ENCODE measurements around the gene CYTH3.
A peak's percentile ranks its signal among the peaks of the same experiment; 100 is the strongest.

The CYTH3 gene

DNA sequence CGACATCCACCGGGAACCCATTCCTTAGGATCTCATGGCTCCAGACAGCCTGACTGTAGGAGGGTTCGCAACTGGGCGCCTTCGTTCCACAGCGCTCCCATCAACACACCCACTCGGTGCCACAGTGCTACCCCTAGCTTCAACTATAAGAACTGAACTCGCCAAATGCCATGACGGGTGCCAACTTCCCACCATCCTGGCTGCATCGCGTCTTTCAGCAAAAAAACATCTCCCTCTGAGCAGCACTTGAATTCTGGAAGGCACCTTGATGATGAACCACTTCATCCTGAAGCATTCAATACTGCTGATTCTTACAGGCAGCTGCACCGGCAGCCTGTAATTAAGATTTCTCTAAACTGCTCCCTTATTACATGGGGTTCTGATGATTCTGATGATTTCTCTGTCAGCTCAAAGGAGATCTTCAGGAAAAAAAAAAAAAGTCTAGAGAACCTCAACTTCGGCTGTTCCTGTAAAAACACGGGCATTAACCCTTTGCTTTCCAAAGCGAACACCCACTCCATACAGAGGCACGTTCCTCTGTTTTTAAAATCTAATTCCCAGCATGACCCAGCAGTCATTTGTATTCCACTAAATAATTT lies 1.3 kb downstream of the CYTH3 start:
- TF ChIP-seq, protein P1, sequence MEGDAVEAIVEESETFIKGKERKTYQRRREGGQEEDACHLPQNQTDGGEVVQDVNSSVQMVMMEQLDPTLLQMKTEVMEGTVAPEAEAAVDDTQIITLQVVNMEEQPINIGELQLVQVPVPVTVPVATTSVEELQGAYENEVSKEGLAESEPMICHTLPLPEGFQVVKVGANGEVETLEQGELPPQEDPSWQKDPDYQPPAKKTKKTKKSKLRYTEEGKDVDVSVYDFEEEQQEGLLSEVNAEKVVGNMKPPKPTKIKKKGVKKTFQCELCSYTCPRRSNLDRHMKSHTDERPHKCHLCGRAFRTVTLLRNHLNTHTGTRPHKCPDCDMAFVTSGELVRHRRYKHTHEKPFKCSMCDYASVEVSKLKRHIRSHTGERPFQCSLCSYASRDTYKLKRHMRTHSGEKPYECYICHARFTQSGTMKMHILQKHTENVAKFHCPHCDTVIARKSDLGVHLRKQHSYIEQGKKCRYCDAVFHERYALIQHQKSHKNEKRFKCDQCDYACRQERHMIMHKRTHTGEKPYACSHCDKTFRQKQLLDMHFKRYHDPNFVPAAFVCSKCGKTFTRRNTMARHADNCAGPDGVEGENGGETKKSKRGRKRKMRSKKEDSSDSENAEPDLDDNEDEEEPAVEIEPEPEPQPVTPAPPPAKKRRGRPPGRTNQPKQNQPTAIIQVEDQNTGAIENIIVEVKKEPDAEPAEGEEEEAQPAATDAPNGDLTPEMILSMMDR (IDR thresholded peaks at IDR 0.05; ENCODE audit: insufficient read depth, low read length, missing control alignments), result peak; percentile 48
- H3K4me3 ChIP-seq (ENCODE audit: low read depth, low read length), result peak overlapping the region; percentile 97
- ChIA-PET CTCF (interaction anchor here (0.6 to 4.2 kb wide), 11 partner anchors 8 to 113 kb away, joined by 3 to 31 read pairs (median 4); no protein-coding TSS in a partner anchor), POLR2A (no interaction called here)
- no peak for DNase-seq (ENCODE audit: low read depth, low spot score)

DNA sequence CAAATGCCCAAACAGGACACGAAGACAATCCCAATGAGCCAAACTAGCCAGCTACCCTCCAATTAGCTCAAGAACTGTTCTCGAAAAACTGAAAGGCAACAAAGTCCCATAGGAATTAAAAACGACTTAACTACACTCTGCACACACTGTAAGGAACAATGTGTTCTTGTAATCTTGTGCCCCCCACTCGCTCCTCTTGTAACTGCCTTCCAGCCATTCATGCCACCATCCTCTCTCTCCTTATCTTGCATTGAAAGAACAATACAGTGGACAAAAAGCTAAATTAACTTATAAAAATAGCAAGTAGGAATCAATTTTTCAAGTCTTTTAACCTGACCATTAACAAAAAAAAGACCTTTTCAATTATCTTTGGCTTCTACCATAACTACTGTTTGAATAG lies 2.9 kb downstream of the CYTH3 start:
- ChIA-PET POLR2A (interaction anchor here (0.6 kb wide), 1 partner anchor 8 kb away, joined by 3 read pairs; no protein-coding TSS in a partner anchor), CTCF (interaction anchor here (0.6 to 4.2 kb wide), 10 partner anchors 8 to 110 kb away, joined by 3 to 31 read pairs (median 4); no protein-coding TSS in a partner anchor)
- no peak overlapping the region for H3K4me3 ChIP-seq (ENCODE audit: low read depth, low read length)
- DNase-seq (ENCODE audit: low read depth, low spot score), result no peak
- TF ChIP-seq, protein P1 (IDR thresholded peaks at IDR 0.05; ENCODE audit: insufficient read depth, low read length, missing control alignments), result no peak

DNA sequence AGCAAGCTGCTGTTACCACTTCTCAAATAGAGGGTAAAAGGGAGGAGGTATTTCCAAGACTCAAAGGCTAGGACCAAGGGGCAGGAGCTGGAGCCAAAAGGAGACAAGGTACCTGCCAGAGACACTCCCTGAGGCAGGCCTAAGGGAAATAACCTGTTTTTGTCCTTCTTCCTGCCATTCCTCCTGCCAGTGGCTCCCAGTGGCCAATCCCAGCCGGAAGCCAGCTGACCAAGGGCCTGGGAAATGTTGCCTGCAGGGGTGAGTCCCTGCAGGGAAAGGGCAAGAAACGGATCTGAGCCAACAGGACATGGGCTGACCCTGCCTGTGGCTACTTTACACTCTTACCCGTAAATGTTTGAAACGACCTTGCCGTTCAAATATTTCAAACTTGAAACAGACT lies 3.5 kb downstream of the CYTH3 start:
- no peak overlapping the region for H3K4me3 ChIP-seq (ENCODE audit: low read depth, low read length)
- TF ChIP-seq, protein P1 (IDR thresholded peaks at IDR 0.05; ENCODE audit: insufficient read depth, low read length, missing control alignments), result no peak
- ChIA-PET CTCF (interaction anchor here (0.9 to 4.2 kb wide), 7 partner anchors 8 to 109 kb away, joined by 3 to 31 read pairs (median 5); no protein-coding TSS in a partner anchor), POLR2A (interaction anchor here (0.7 kb wide), 1 partner anchor 9 kb away, joined by 3 read pairs; no protein-coding TSS in a partner anchor)
- DNase-seq (ENCODE audit: low read depth, low spot score), result no peak

DNA sequence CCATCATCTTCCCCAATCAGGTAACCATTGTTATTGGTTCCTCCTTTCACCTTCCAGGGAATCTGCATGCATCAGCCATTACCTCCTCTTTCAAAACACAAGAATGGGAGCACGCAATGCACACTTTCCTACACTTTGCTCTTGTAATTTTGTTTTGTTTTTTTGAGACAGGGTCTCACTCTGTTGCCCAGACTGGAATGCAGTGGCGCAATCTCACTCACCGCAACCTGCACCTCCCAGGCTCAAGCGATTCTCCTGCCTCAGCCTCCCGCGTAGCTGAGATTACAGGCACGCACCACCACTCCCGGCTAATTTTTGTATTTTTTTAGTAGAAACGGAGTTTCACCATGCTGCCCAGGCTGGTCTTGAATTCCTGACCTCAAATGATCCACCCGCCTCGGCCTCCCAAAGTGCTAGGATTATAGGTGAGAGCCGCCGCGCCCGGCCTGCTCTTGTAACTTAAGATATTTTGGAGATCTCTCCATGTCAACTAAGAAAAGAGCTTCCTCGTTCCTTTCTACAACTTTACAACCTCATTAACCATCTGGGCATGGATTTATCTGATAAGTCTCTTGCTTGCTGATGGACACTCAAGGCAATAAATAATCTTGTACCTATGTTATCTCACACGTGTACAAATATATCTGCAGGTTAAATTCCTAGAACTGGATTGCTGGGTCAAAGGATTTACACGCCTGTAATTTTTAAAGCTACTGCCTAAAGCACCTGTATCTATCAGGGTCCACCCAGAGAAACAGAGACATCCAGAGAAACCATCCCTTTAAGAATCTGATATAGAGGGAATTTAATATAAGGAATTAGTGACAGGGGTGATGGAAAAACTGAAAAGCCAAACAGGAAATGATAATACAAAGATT lies 4.2 kb downstream of the CYTH3 start:
- no peak for DNase-seq (ENCODE audit: low read depth, low spot score)
- CTCF ChIA-PET, result interaction anchor here (0.9 to 4.2 kb wide), 5 partner anchors 7 to 108 kb away, joined by 3 to 31 read pairs (median 4); no protein-coding TSS in a partner anchor
- H3K4me3 ChIP-seq (ENCODE audit: low read depth, low read length), result no peak overlapping the region
- TF ChIP-seq, protein P1 (IDR thresholded peaks at IDR 0.05; ENCODE audit: insufficient read depth, low read length, missing control alignments), result no peak
- POLR2A ChIA-PET, result interaction anchor here (0.7 kb wide), 1 partner anchor 8 kb away, joined by 3 read pairs; no protein-coding TSS in a partner anchor

DNA sequence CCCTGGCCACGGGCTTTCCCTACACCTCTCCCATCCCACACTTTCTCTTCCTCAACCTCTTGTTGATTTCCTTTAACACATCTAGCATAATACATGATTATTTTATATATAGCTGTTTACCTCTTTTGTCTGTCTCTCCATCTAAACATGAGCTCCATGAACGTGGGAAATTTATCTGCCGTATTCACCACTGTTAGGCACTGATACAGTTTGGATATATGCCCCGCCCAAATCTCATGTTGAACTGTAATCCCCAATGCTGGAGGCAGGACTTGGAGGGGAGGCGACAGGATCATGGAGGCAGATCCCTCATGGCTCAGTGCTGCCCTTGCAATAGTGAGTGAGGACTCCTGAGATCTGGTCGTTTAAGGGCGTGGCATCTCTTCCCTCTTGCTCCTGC lies 5.7 kb downstream of the CYTH3 start:
- H3K4me3 ChIP-seq (ENCODE audit: low read depth, low read length), result no peak overlapping the region
- DNase-seq (ENCODE audit: low read depth, low spot score), result no peak
- ChIA-PET CTCF (interaction anchor here (0.9 to 1.5 kb wide), 5 partner anchors 10 to 110 kb away, joined by 3 to 6 read pairs (median 4); no protein-coding TSS in a partner anchor), POLR2A (no interaction called here)
- TF ChIP-seq, protein P1 (IDR thresholded peaks at IDR 0.05; ENCODE audit: insufficient read depth, low read length, missing control alignments), result no peak
